Gastroesophageal sphincter (tissue), 4 donors: ENCODE measurements around the gene CLCN3. TPM values are rescaled to one million over a fixed set of nuclear protein-coding genes. Genes with fewer than 3 reads are reported as not detected.

Experiments
- ATAC-seq: fragments of 150-250 bp; one replicate; pipeline ENCODE4 v1.9.1; 2016; ENCODE audit warnings: mild to moderate bottlenecking, moderate library complexity
- H3K27ac ChIP-seq, 4 donors: fragments of 200-600 bp; sonication (generic) in 3 of 4; 1 replicate in 3 of 4; 2 replicates in 1 of 4; pipeline ENCODE4 v1.5.1; 2016 to 2019
- H3K27me3 ChIP-seq: fragments of 200-600 bp; sonication (generic); one replicate; pipeline ENCODE4 v1.5.1; 2019
- H3K36me3 ChIP-seq, 2 donors: fragments of 200-600 bp; sonication (generic); one replicate each; pipeline ENCODE4 v1.5.1; 2019; ENCODE audit warnings: control low read depth in 1 of 2
- H3K4me1 ChIP-seq, 3 donors: fragments of 200-600 bp; sonication (generic); 1 replicate in 2 of 3; 2 replicates in 1 of 3; pipeline ENCODE4 v1.5.1; 2016 to 2019; ENCODE audit warnings: control low read depth in 2 of 3
- H3K4me3 ChIP-seq, 2 donors: fragments of 200-600 bp; sonication (generic); one replicate each; pipeline ENCODE4 v1.5.1; 2019; ENCODE audit warnings: mild to moderate bottlenecking in 1 of 2, moderate library complexity in 1 of 2
- H3K9me3 ChIP-seq, 3 donors: fragments of 200-600 bp; sonication (generic); one replicate each; pipeline ENCODE4 v1.5.1; 2017 to 2019; ENCODE audit warnings: control low read depth in 2 of 3
- CTCF ChIP-seq, 4 experiments: fragments of 200-600 bp in 2 of 4; fragments of 450-650 bp in 2 of 4; sonication (generic) in 1 of 4; IDR thresholded peaks; one replicate each; pipeline ENCODE4 v1.5.1; 2017 to 2019; ENCODE audit warnings: antibody characterized with exemption in 4 of 4, mild to moderate bottlenecking in 2 of 4, moderate library complexity in 2 of 4
- EP300 ChIP-seq: sonication (generic); formaldehyde crosslinking; IDR thresholded peaks from one replicate; pipeline ENCODE4 v1.6.1; 2017; ENCODE audit warnings: antibody characterized with exemption, mild to moderate bottlenecking
- POLR2A ChIP-seq, 2 donors: fragments of 450-650 bp; IDR thresholded peaks; one replicate each; pipeline ENCODE4 v1.6.1; 2017; ENCODE audit warnings: antibody characterized with exemption in 2 of 2, mild to moderate bottlenecking in 2 of 2, moderate library complexity in 1 of 2
- POLR2AphosphoS5 ChIP-seq: sonication (generic); formaldehyde crosslinking; IDR thresholded peaks from one replicate; pipeline ENCODE4 v1.6.1; 2017; ENCODE audit warnings: antibody characterized with exemption
- WGBS, 2 donors: methylation state at CpG; one replicate each; pipeline ENCODE4 v1.1.5; 2018; ENCODE audit warnings: low coverage in 1 of 2; 5-methylcytosine and 5-hydroxymethylcytosine counted together
- total RNA-seq, 4 donors: library from RNA; depleted of rRNA; stranded (reverse); fragments of >200 nt; gene quantifications; one replicate each; pipeline ENCODE4 v1.1.0, GENCODE V29; 2016

Gene CLCN3
- total RNA-seq, 4 donors from 2014 or later: 16.6 to 26.0 (median 22.6) TPM

GRCh38 chr4:169661761-169662160, 41.4 kb downstream of the CLCN3 start:
- TF ChIP-seq EP300 (no peak), POLR2AphosphoS5 (no peak), CTCF (IDR thresholded peaks at IDR 0.05) (no peak), POLR2A (IDR thresholded peaks at IDR 0.05) (no peak)
- Histone ChIP-seq H3K27me3 (no peaks in the 10 kb centered on the region), H3K9me3 (no peaks in the 10 kb centered on the region), H3K4me1 (peaks cover 2 to 77% (median 6%) of the 10 kb centered on the region in 3 donors), H3K4me3 (no peak overlapping the region), H3K36me3 (no peaks in the 10 kb centered on the region), H3K27ac (peak overlapping the region in 1 of 4 donors; percentile 85)
- 54 to 55% methylated on average over 1 of the region's 1 CpG for WGBS, 2 donors
- ATAC-seq: no peak

GRCh38 chr4:169662206-169662605, 41.8 kb downstream of the CLCN3 start:
- no peak for ATAC-seq
- no peaks in the 10 kb centered on the region for H3K9me3 ChIP-seq
- peaks cover 2 to 77% (median 6%) of the 10 kb centered on the region in 3 donors for H3K4me1 ChIP-seq
- TF ChIP-seq EP300: no peak
- 42 to 47% methylated on average over 3 of the region's 3 CpGs for WGBS, 2 donors
- H3K27ac ChIP-seq: peak overlapping the region in 1 of 4 donors; percentile 85
- no peak overlapping the region for H3K4me3 ChIP-seq
- no peaks in the 10 kb centered on the region for H3K27me3 ChIP-seq
- no peaks in the 10 kb centered on the region for H3K36me3 ChIP-seq

GRCh38 chr4:169663402-169663801, 43.0 kb downstream of the CLCN3 start:
- H3K36me3 ChIP-seq: no peaks in the 10 kb centered on the region
- H3K4me3 ChIP-seq: no peak overlapping the region
- no peak for ATAC-seq
- no peaks in the 10 kb centered on the region for H3K9me3 ChIP-seq
- H3K27ac ChIP-seq: peak overlapping the region in 1 of 4 donors; percentile 85
- TF ChIP-seq POLR2A (IDR thresholded peaks at IDR 0.05): no peak
- TF ChIP-seq CTCF (IDR thresholded peaks at IDR 0.05): no peak
- TF ChIP-seq POLR2AphosphoS5: no peak
- no peak for TF ChIP-seq EP300
- H3K27me3 ChIP-seq: no peaks in the 10 kb centered on the region
- H3K4me1 ChIP-seq: peaks cover 2 to 69% (median 6%) of the 10 kb centered on the region in 3 donors
- 90 to 100% methylated on average over 2 of the region's 2 CpGs for WGBS, 2 donors

GRCh38 chr4:169663831-169664230, 43.5 kb downstream of the CLCN3 start:
- TF ChIP-seq POLR2AphosphoS5: no peak
- no peak for TF ChIP-seq EP300
- TF ChIP-seq POLR2A (IDR thresholded peaks at IDR 0.05): no peak
- no peaks in the 10 kb centered on the region for H3K36me3 ChIP-seq
- no peaks in the 10 kb centered on the region for H3K9me3 ChIP-seq
- H3K27ac ChIP-seq: peak overlapping the region in 1 of 4 donors; percentile 85
- H3K4me3 ChIP-seq: no peak overlapping the region
- peaks cover 2 to 64% (median 6%) of the 10 kb centered on the region in 3 donors for H3K4me1 ChIP-seq
- no peaks in the 10 kb centered on the region for H3K27me3 ChIP-seq
- ATAC-seq: no peak
- 59 to 78% methylated on average over 2 of the region's 2 CpGs for WGBS, 2 donors

- Histone ChIP-seq H3K4me3 (no peak overlapping the region), H3K27me3 (no peaks in the 10 kb centered on the region), H3K27ac (peak overlapping the region in 1 of 4 donors; percentile 85), H3K36me3 (no peaks in the 10 kb centered on the region), H3K4me1 (peaks cover 2 to 57% (median 3%) of the 10 kb centered on the region in 3 donors), H3K9me3 (no peaks in the 10 kb centered on the region)
- ATAC-seq: no peak
- TF ChIP-seq EP300 (no peak), POLR2A (IDR thresholded peaks at IDR 0.05) (no peak), POLR2AphosphoS5 (no peak), CTCF (IDR thresholded peaks at IDR 0.05) (no peak)
- WGBS, 2 donors: 10 to 15% methylated on average over 4 of the region's 4 CpGs
These were observed 44.2 kb downstream of the CLCN3 start for GRCh38 chr4:169664615-169665014.

GRCh38 chr4:169665046-169665737, 44.8 kb downstream of the CLCN3 start:
- H3K27ac ChIP-seq: peak overlapping the region in 1 of 4 donors; percentile 85
- WGBS, 2 donors: 52 to 59% methylated on average over 2 of the region's 2 CpGs

More at GRCh38 chr4:169665046-169665737, 44.8 kb downstream of the CLCN3 start:
- Histone ChIP-seq H3K27me3 (no peaks in the 10 kb centered on the region), H3K4me1 (peaks cover 2 to 54% (median 3%) of the 10 kb centered on the region in 3 donors), H3K36me3 (no peaks in the 10 kb centered on the region), H3K4me3 (no peak overlapping the region), H3K9me3 (no peaks in the 10 kb centered on the region)
- no peak for TF ChIP-seq EP300
- TF ChIP-seq CTCF (IDR thresholded peaks at IDR 0.05): no peak
- no peak for TF ChIP-seq POLR2AphosphoS5
- no peak for TF ChIP-seq POLR2A (IDR thresholded peaks at IDR 0.05)
- no peak for ATAC-seq
